GM23338 (cell line): Measurements from ENCODE around the gene ZNF239. TPM values are rescaled to one million over a fixed set of nuclear protein-coding genes. Genes with fewer than 3 reads are reported as not detected.

Experiments used
- ATAC-seq: fragments of 200-7000 bp; cut with Tn5 transposase; 3 replicates; pipeline ENCODE4 v1.9.1; 2020
- DNase-seq: peaks from one replicate; pipeline ENCODE4 v3.0.0-alpha.2; 2015; ENCODE audit warnings: low spot score
- H2AFZ ChIP-seq: fragments of 200-600 bp; sonication (generic); 2 replicates; pipeline ENCODE4 v1.8.0; 2016; ENCODE audit warnings: antibody characterized with exemption, mild to moderate bottlenecking, moderate library complexity
- H3F3A ChIP-seq: fragments of 200-600 bp; sonication (generic); replicated peaks from 2 replicates; pipeline ENCODE4 v1.8.0; 2017; ENCODE audit warnings: antibody characterized with exemption, mixed run types, low read depth
- H3K27ac ChIP-seq: fragments of 200-600 bp; sonication (generic); 2 replicates; pipeline ENCODE4 v1.6.1; 2016; ENCODE audit warnings: low read depth
- H3K27me3 ChIP-seq: fragments of 200-600 bp; sonication (generic); 2 replicates; pipeline ENCODE4 v1.8.0; 2016; ENCODE audit warnings: mild to moderate bottlenecking, mixed run types, moderate library complexity; ENCODE audit not compliant: insufficient read depth
- H3K36me3 ChIP-seq: fragments of 200-600 bp; sonication (generic); 2 replicates; pipeline ENCODE4 v1.8.0; 2016; ENCODE audit warnings: mild to moderate bottlenecking; ENCODE audit not compliant: insufficient read depth
- H3K4me1 ChIP-seq: fragments of 200-600 bp; sonication (generic); 2 replicates; pipeline ENCODE4 v1.8.0; 2016; ENCODE audit warnings: mild to moderate bottlenecking, moderate library complexity; ENCODE audit not compliant: insufficient read depth
- H3K4me2 ChIP-seq: fragments of 200-600 bp; sonication (generic); 2 replicates; pipeline ENCODE4 v1.7.1; 2017; ENCODE audit warnings: mixed run types
- H3K4me3 ChIP-seq: fragments of 200-600 bp; sonication (generic); 2 replicates; pipeline ENCODE4 v1.6.1; 2016; ENCODE audit warnings: mixed run types
- H3K79me2 ChIP-seq: fragments of 200-600 bp; sonication (generic); replicated peaks from 2 replicates; pipeline ENCODE4 v1.8.0; 2017; ENCODE audit warnings: mild to moderate bottlenecking; ENCODE audit not compliant: insufficient read depth
- H3K9me2 ChIP-seq: fragments of 200-600 bp; sonication (generic); 2 replicates; pipeline ENCODE4 v1.8.0; 2017; ENCODE audit not compliant: insufficient read depth
- H4K20me1 ChIP-seq: fragments of 200-600 bp; sonication (generic); replicated peaks from 2 replicates; pipeline ENCODE4 v1.8.0; 2017; ENCODE audit warnings: mild to moderate bottlenecking; ENCODE audit not compliant: insufficient read depth
- H3K27ac Mint-ChIP-seq: 2 replicates; pipeline ENCODE4 v1.8.0; 2020; ENCODE audit warnings: inconsistent platforms, mild to moderate bottlenecking, moderate library complexity, mixed read lengths
- H3K27me3 Mint-ChIP-seq: 3 replicates; pipeline ENCODE4 v1.8.0; 2022; ENCODE audit warnings: low read depth, mild to moderate bottlenecking, moderate library complexity, mixed read lengths, inconsistent platforms; ENCODE audit not compliant: insufficient read depth, poor library complexity
- H3K36me3 Mint-ChIP-seq: 3 replicates; pipeline ENCODE4 v1.8.0; 2021; ENCODE audit warnings: low read depth, mild to moderate bottlenecking, inconsistent platforms, moderate library complexity, mixed read lengths
- H3K4me1 Mint-ChIP-seq: 3 replicates; pipeline ENCODE4 v1.8.0; 2020; ENCODE audit warnings: mild to moderate bottlenecking, inconsistent platforms, mixed read lengths
- H3K4me3 Mint-ChIP-seq: 3 replicates; pipeline ENCODE4 v1.8.0; 2021; ENCODE audit warnings: moderate library complexity, mild to moderate bottlenecking, inconsistent platforms, mixed read lengths
- H3K9me3 Mint-ChIP-seq: 3 replicates; pipeline ENCODE4 v1.8.0; 2020; ENCODE audit warnings: moderate library complexity, mild to moderate bottlenecking, inconsistent platforms, mixed read lengths
- CTCF ChIP-seq, 2 experiments: fragments of 200-600 bp in 1 of 2; sonication (generic) in 1 of 2; conservative IDR thresholded peaks; 2 replicates each; pipeline versions ENCODE4 v1.5.1 to v1.6.1; 2016 to 2017; ENCODE audit warnings: antibody characterized with exemption in 2 of 2, low read depth in 2 of 2, mild to moderate bottlenecking in 2 of 2, moderate library complexity in 1 of 2
- ZNF114 ChIP-seq: fragments of 250-450 bp; sonication (Bioruptor Pico); IDR thresholded peaks from 2 replicates; pipeline ENCODE4 v1.5.0; 2020; ENCODE audit warnings: mild to moderate bottlenecking, moderate library complexity
- ZNF331 ChIP-seq: fragments of 250-450 bp; sonication (Bioruptor Pico); IDR thresholded peaks from 2 replicates; pipeline ENCODE4 v1.5.0; 2020; ENCODE audit warnings: low read depth, mild to moderate bottlenecking, moderate library complexity
- ZNF462 ChIP-seq: fragments of 250-450 bp; sonication (Bioruptor Pico); IDR thresholded peaks from 2 replicates; pipeline ENCODE4 v1.5.0; 2020; ENCODE audit warnings: mild to moderate bottlenecking, moderate library complexity
- polyA plus RNA-seq: library from polyadenylated mRNA; unstranded; fragments of >200 nt; fragmentation: Nextera tagmentation; extraction: Ambion mirVana; gene quantifications from 2 replicates; pipeline ENCODE4 v1.2.1, GENCODE V29; 2016
- total RNA-seq: library from RNA; depleted of rRNA; stranded (reverse); fragments of >200 nt; shearing (Covaris generic); gene quantifications from 2 replicates; pipeline ENCODE4 v1.2.3, GENCODE V29; 2014

Gene ZNF239
- total and polyA plus RNA-seq, 2 experiments from 2014 or later = 6.7 to 13.8 TPM

GRCh38 chr10:43576580-43576979 is 2.2 kb upstream of the ZNF239 start:
- Histone ChIP-seq H3F3A (no peaks in the 10 kb centered on the region), H3K27ac (no peak overlapping the region), H3K4me3 (no peak overlapping the region), H3K79me2 (peaks cover 18% of the 10 kb centered on the region), H3K9me2 (peaks cover 10% of the 10 kb centered on the region), H3K36me3 (no peaks in the 10 kb centered on the region), H3K4me2 (no peak overlapping the region), H4K20me1 (0 out of 2 replicates have a peak, but pooled peaks cover 4% of the 10 kb centered on the region), H2AFZ (no peak overlapping the region), H3K4me1 (peaks cover 14% of the 10 kb centered on the region), H3K27me3 (peaks cover 19% of the 10 kb centered on the region)
- peaks cover 17% of the 10 kb centered on the region for H3K4me1 Mint-ChIP-seq
- DNase-seq (no peak), ATAC-seq (no peak)
- H3K9me3 Mint-ChIP-seq = peaks cover 30% of the 10 kb centered on the region
- H3K27me3 Mint-ChIP-seq = peaks cover 28% of the 10 kb centered on the region
- TF ChIP-seq ZNF462 (CRISPR knock-in tag) (no peak), ZNF114 (no peak), ZNF331 (CRISPR knock-in tag) (no peak)
- H3K4me3 Mint-ChIP-seq = no peak overlapping the region
- H3K27ac Mint-ChIP-seq = no peak overlapping the region
- peaks cover 28% of the 10 kb centered on the region for H3K36me3 Mint-ChIP-seq

- H3K9me2 ChIP-seq = peaks cover 10% of the 10 kb centered on the region
- no peak overlapping the region for H3K4me3 Mint-ChIP-seq
- 0 out of 2 replicates have a peak, but pooled peaks cover 4% of the 10 kb centered on the region for H4K20me1 ChIP-seq
- H3K36me3 ChIP-seq = no peaks in the 10 kb centered on the region
- H3K4me1 Mint-ChIP-seq = peaks cover 17% of the 10 kb centered on the region
- peaks cover 14% of the 10 kb centered on the region for H3K4me1 ChIP-seq
- no peak overlapping the region for H2AFZ ChIP-seq
- no peak overlapping the region for H3K27ac Mint-ChIP-seq
- H3K4me3 ChIP-seq = no peak overlapping the region
- peaks cover 33% of the 10 kb centered on the region for H3K36me3 Mint-ChIP-seq
- peaks cover 28% of the 10 kb centered on the region for H3K27me3 Mint-ChIP-seq
- H3K27me3 ChIP-seq = peaks cover 19% of the 10 kb centered on the region
- H3K4me2 ChIP-seq = no peak overlapping the region
- peaks cover 30% of the 10 kb centered on the region for H3K9me3 Mint-ChIP-seq
- peaks cover 23% of the 10 kb centered on the region for H3K79me2 ChIP-seq
- ATAC-seq (no peak), DNase-seq (no peak)
- H3K27ac ChIP-seq = no peak overlapping the region
- H3F3A ChIP-seq = no peaks in the 10 kb centered on the region
- no peak for TF ChIP-seq ZNF462 (CRISPR knock-in tag)
- no peak for TF ChIP-seq CTCF (conservative IDR thresholded peaks at IDR 0.05; ENCODE audit: low read depth in 2 of 2)
Measured at GRCh38 chr10:43576062-43576461, 1.6 kb upstream of the ZNF239 start.
